WTC11 (cell line): ENCODE data around the gene TMEM135. TPM values are rescaled to one million over a fixed set of nuclear protein-coding genes. Genes with fewer than 3 reads are reported as not detected.

Source experiments
- ATAC-seq: fragments of 200-7000 bp; cut with Tn5 transposase; 2 replicates; pipeline ENCODE4 v1.10.0; 2021; ENCODE audit warnings: mild to moderate bottlenecking, moderate library complexity
- CTCF ChIA-PET: fragments of 300-600 bp; sonication (Branson Sonifier 250); formaldehyde crosslinking; loops from one replicate; lab custom pipeline; 2021; ENCODE audit warnings: antibody characterized with exemption; lab: Charles Lee
- POLR2A ChIA-PET: fragments of 350-600 bp; sonication (Branson Sonifier 250); formaldehyde crosslinking; loops from one replicate; lab custom pipeline; 2021; ENCODE audit warnings: antibody characterized with exemption; lab: Charles Lee
- DNase-seq: peaks from one replicate; pipeline ENCODE4 v3.0.0; 2021; ENCODE audit warnings: low spot score
- H3K27ac Mint-ChIP-seq: 2 replicates; pipeline ENCODE4 v1.8.0; 2021; ENCODE audit warnings: mixed read lengths
- H3K27me3 Mint-ChIP-seq: 2 replicates; pipeline ENCODE4 v1.8.0; 2021; ENCODE audit warnings: low read depth, mild to moderate bottlenecking, moderate library complexity, mixed read lengths
- H3K36me3 Mint-ChIP-seq: 2 replicates; pipeline ENCODE4 v1.8.0; 2021; ENCODE audit warnings: mixed read lengths
- H3K4me1 Mint-ChIP-seq: 2 replicates; pipeline ENCODE4 v1.8.0; 2022; ENCODE audit warnings: mixed read lengths
- H3K4me3 Mint-ChIP-seq: 2 replicates; pipeline ENCODE4 v1.8.0; 2021; ENCODE audit warnings: mild to moderate bottlenecking, moderate library complexity, mixed read lengths
- H3K9me3 Mint-ChIP-seq: 2 replicates; pipeline ENCODE4 v1.8.0; 2021; ENCODE audit warnings: mixed read lengths
- CBFB ChIP-seq: sonication (generic); formaldehyde crosslinking; IDR thresholded peaks from 2 replicates; pipeline ENCODE4 v1.8.1; 2022; ENCODE audit warnings: mild to moderate bottlenecking, low read depth, missing genetic modification reagents
- CDX4 ChIP-seq: fragments of 250-450 bp; sonication (Bioruptor Pico); IDR thresholded peaks from 2 replicates; pipeline ENCODE4 v1.9.0; 2021; ENCODE audit warnings: moderate library complexity, mild to moderate bottlenecking, inconsistent platforms, borderline replicate concordance
- FOXP4 ChIP-seq: sonication (generic); formaldehyde crosslinking; IDR thresholded peaks from 2 replicates; pipeline ENCODE4 v1.8.0; 2022; ENCODE audit warnings: mild to moderate bottlenecking, missing genetic modification reagents
- GABPB1 ChIP-seq: sonication (generic); formaldehyde crosslinking; IDR thresholded peaks from 2 replicates; pipeline ENCODE4 v1.8.1; 2023; ENCODE audit warnings: mild to moderate bottlenecking, missing genetic modification reagents
- MYBL2 ChIP-seq: sonication (generic); formaldehyde crosslinking; IDR thresholded peaks from 2 replicates; pipeline ENCODE4 v1.8.1; 2023; ENCODE audit warnings: mild to moderate bottlenecking, moderate library complexity, missing genetic modification reagents
- NFYB ChIP-seq: sonication (generic); formaldehyde crosslinking; conservative IDR thresholded peaks from 2 replicates; pipeline ENCODE4 v1.8.0; 2022; ENCODE audit warnings: low read depth, missing genetic modification reagents
- OVOL2 ChIP-seq: fragments of 250-450 bp; sonication (Bioruptor Pico); IDR thresholded peaks from 2 replicates; pipeline ENCODE4 v1.9.0; 2021; ENCODE audit warnings: mild to moderate bottlenecking, borderline replicate concordance
- PRDM15 ChIP-seq: sonication (generic); formaldehyde crosslinking; IDR thresholded peaks from 2 replicates; pipeline ENCODE4 v1.8.0; 2022; ENCODE audit warnings: missing genetic modification reagents
- PRRX2 ChIP-seq: fragments of 250-450 bp; sonication (Bioruptor Pico); IDR thresholded peaks from 2 replicates; pipeline ENCODE4 v1.8.0; 2021; ENCODE audit warnings: mild to moderate bottlenecking
- SOX15 ChIP-seq: fragments of 250-450 bp; sonication (Bioruptor Pico); IDR thresholded peaks from 2 replicates; pipeline ENCODE4 v1.9.0; 2021; ENCODE audit warnings: mild to moderate bottlenecking
- SP1 ChIP-seq: sonication (generic); formaldehyde crosslinking; conservative IDR thresholded peaks from 2 replicates; pipeline ENCODE4 v1.8.1; 2022; ENCODE audit warnings: missing genetic modification reagents
- ZMAT4 ChIP-seq: fragments of 250-450 bp; sonication (Bioruptor Pico); IDR thresholded peaks from 2 replicates; pipeline ENCODE4 v1.9.0; 2021; ENCODE audit warnings: mild to moderate bottlenecking
- ZNF219 ChIP-seq: sonication (generic); formaldehyde crosslinking; IDR thresholded peaks from 2 replicates; pipeline ENCODE4 v1.8.0; 2023; ENCODE audit warnings: missing genetic modification reagents, mild to moderate bottlenecking, borderline replicate concordance
- ZNF281 ChIP-seq: sonication (generic); formaldehyde crosslinking; IDR thresholded peaks from 2 replicates; pipeline ENCODE4 v1.8.0; 2023; ENCODE audit warnings: mild to moderate bottlenecking, missing genetic modification reagents
- ZNF396 ChIP-seq: fragments of 250-450 bp; sonication (Bioruptor Pico); IDR thresholded peaks from 2 replicates; pipeline ENCODE4 v1.8.0; 2021; ENCODE audit warnings: mild to moderate bottlenecking, moderate library complexity, borderline replicate concordance
- ZNF671 ChIP-seq: fragments of 250-450 bp; sonication (Bioruptor Pico); IDR thresholded peaks from 2 replicates; pipeline ENCODE4 v1.8.0; 2021; ENCODE audit warnings: mild to moderate bottlenecking
- total RNA-seq: library from RNA; stranded (reverse); gene quantifications from 3 replicates; pipeline ENCODE4 v1.2.3, GENCODE V29; 2021
- TF ChIP-seq, protein P1 (sequence below): fragments of 250-450 bp; sonication (Bioruptor Pico); IDR thresholded peaks from 2 replicates; pipeline ENCODE4 v1.8.0; 2021; ENCODE audit warnings: mild to moderate bottlenecking
- TF ChIP-seq, protein P2 (sequence below): sonication (generic); formaldehyde crosslinking; IDR thresholded peaks from 2 replicates; pipeline ENCODE4 v1.8.0; 2022; ENCODE audit warnings: mild to moderate bottlenecking, missing genetic modification reagents
- TF ChIP-seq, protein P3 (sequence below): sonication (generic); formaldehyde crosslinking; IDR thresholded peaks from 2 replicates; pipeline ENCODE4 v1.8.1; 2022; ENCODE audit warnings: mild to moderate bottlenecking, moderate library complexity, missing genetic modification reagents
- TF ChIP-seq, protein P4 (sequence below): sonication (generic); formaldehyde crosslinking; IDR thresholded peaks from 2 replicates; pipeline ENCODE4 v1.8.1; 2023; ENCODE audit warnings: mild to moderate bottlenecking, missing genetic modification reagents, moderate library complexity
- TF ChIP-seq, protein P5 (sequence below): sonication (generic); formaldehyde crosslinking; IDR thresholded peaks from 2 replicates; pipeline ENCODE4 v1.8.1; 2022; ENCODE audit warnings: mild to moderate bottlenecking, missing genetic modification reagents, moderate library complexity, borderline replicate concordance

Gene TMEM135
- total RNA-seq, 1 experiment from 2014 or later: 35.8 TPM

DNA sequence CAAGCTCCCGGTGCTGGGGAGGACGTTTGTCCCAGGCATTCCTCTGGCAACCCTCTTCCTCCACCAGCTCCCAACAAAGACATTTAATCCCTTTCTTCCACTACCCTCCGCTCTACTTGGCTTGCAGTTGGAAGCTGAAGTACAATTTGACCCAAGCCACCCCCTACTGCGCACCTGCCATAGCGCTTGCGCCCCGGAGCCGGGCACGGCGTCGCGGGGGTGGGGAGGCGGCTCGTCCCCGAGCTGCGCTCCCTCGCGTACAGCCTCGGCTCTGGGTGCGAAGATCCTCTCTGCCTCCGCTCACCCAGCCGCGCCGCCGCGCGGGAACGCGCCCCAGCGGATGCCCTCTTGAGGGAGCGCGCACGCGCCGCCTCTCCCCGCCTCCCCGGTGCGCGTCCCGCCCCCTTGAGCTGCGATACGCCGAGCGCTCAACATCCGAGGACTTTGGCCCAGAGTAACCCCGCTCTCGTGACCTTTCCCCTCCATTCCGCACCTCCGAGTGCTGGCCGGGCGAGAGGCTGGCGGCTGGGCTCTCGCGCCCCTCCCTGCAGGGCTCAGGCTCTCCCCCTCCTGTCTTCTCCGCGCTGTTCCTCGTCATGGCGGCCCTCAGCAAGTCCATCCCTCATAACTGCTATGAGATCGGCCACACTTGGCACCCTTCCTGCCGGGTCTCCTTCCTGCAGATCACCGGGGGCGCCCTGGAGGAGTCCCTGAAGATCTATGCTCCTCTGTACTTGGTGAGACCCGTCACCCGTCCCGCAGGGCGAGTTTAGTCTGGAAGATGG lies at the start of gene TMEM135 (continued):
- TF ChIP-seq ZNF671 (CRISPR knock-in tag) (no peak), SP1 (peak; percentile 83), PRDM15 (CRISPR knock-in tag) (no peak), OVOL2 (CRISPR knock-in tag) (no peak), ZNF396 (CRISPR knock-in tag) (no peak), FOXP4 (CRISPR knock-in tag) (0 out of 2 replicates have a peak, but pooled peaks have one; percentile 8), ZNF219 (CRISPR knock-in tag) (no peak), SOX15 (CRISPR knock-in tag) (no peak), CBFB (CRISPR knock-in tag) (no peak), GABPB1 (CRISPR knock-in tag) (peak; percentile 41; the same call in 1 of the 2 replicates), ZMAT4 (no peak), PRRX2 (CRISPR knock-in tag) (no peak)
- TF ChIP-seq, protein P1, sequence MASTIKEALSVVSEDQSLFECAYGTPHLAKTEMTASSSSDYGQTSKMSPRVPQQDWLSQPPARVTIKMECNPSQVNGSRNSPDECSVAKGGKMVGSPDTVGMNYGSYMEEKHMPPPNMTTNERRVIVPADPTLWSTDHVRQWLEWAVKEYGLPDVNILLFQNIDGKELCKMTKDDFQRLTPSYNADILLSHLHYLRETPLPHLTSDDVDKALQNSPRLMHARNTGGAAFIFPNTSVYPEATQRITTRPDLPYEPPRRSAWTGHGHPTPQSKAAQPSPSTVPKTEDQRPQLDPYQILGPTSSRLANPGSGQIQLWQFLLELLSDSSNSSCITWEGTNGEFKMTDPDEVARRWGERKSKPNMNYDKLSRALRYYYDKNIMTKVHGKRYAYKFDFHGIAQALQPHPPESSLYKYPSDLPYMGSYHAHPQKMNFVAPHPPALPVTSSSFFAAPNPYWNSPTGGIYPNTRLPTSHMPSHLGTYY (CRISPR knock-in tag): no peak
- TF ChIP-seq, protein P2, sequence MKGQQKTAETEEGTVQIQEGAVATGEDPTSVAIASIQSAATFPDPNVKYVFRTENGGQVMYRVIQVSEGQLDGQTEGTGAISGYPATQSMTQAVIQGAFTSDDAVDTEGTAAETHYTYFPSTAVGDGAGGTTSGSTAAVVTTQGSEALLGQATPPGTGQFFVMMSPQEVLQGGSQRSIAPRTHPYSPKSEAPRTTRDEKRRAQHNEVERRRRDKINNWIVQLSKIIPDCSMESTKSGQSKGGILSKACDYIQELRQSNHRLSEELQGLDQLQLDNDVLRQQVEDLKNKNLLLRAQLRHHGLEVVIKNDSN (CRISPR knock-in tag): peak; percentile 61; the same call in 1 of the 2 replicates

- ChIA-PET CTCF (no interaction called here), POLR2A (no interaction called here)
- Mint-ChIP-seq H3K9me3 (no peaks in the 10 kb centered on the region), H3K27ac (no peak overlapping the region), H3K36me3 (no peaks in the 10 kb centered on the region), H3K4me3 (no peak overlapping the region), H3K4me1 (peaks cover 25% of the 10 kb centered on the region), H3K27me3 (no peaks in the 10 kb centered on the region)
- ATAC-seq: no peak
- DNase-seq: no peak
- TF ChIP-seq, protein P3, sequence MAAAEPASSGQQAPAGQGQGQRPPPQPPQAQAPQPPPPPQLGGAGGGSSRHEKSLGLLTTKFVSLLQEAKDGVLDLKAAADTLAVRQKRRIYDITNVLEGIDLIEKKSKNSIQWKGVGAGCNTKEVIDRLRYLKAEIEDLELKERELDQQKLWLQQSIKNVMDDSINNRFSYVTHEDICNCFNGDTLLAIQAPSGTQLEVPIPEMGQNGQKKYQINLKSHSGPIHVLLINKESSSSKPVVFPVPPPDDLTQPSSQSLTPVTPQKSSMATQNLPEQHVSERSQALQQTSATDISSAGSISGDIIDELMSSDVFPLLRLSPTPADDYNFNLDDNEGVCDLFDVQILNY (CRISPR knock-in tag): no peak
- TF ChIP-seq NFYB (no peak), ZNF281 (no peak), MYBL2 (no peak), CDX4 (CRISPR knock-in tag) (no peak)
- TF ChIP-seq, protein P4, sequence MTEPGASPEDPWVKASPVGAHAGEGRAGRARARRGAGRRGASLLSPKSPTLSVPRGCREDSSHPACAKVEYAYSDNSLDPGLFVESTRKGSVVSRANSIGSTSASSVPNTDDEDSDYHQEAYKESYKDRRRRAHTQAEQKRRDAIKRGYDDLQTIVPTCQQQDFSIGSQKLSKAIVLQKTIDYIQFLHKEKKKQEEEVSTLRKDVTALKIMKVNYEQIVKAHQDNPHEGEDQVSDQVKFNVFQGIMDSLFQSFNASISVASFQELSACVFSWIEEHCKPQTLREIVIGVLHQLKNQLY (CRISPR knock-in tag): no peak
- TF ChIP-seq, protein P5, sequence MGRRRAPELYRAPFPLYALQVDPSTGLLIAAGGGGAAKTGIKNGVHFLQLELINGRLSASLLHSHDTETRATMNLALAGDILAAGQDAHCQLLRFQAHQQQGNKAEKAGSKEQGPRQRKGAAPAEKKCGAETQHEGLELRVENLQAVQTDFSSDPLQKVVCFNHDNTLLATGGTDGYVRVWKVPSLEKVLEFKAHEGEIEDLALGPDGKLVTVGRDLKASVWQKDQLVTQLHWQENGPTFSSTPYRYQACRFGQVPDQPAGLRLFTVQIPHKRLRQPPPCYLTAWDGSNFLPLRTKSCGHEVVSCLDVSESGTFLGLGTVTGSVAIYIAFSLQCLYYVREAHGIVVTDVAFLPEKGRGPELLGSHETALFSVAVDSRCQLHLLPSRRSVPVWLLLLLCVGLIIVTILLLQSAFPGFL (CRISPR knock-in tag): no peak
These were observed 49.3 kb upstream of the TMEM135 start for GRCh38 chr11:86988351-86988881.
